ENCODE measurements around the gene PIPOX.

PIPOX gene

DNA sequence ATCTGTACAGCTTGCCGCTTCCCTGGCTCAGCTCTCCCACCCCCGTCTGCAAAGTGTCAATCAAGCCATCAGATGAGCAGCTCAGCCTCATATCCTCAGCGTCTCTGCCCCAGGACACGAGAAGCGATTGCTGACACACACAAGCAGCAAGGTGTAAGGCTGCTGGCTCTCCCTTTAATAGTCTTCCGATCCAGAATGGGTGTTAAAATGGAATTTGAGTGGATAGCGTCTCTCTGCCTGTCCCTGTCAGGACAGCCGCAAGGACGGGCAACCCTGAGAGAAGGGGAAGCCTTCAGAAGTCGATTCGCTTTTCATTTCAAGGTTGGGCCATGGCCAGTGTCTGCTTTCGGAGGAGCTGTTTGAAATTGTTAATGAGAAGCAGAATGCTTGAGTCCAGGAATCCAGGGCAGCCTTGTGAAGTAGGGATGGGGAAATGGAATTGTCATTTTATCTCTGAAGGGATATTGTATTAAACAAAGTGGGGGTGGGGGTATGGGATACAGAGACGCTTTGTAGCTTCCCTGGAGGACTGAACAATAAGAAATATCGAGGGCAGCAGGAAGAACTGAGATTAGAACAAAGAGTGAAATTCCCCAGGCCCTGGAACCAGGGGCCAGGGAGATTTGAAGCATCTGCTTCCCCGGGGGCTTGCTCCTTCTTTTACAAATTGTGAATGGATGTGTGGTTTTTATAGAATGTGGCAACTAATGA is 4.7 kb upstream of the PIPOX start:
- Histone ChIP-seq H3K79me2 (ENCODE audit: control insufficient read depth, low read length) (no peaks in the 10 kb centered on the region), H4K20me1 (ENCODE audit: control insufficient read depth, insufficient read depth, low read depth, low read length) (no peaks in the 10 kb centered on the region), H3K36me3 (ENCODE audit: control insufficient read depth, low read length) (no peaks in the 10 kb centered on the region), H3K9me2 (replicated peaks; ENCODE audit: control insufficient read depth, low read length) (no peaks in the 10 kb centered on the region), H3K4me3 (ENCODE audit: low read length) (no peak overlapping the region), H3K27me3 (ENCODE audit: control insufficient read depth, low read length) (peaks cover 31% of the 10 kb centered on the region), H3K27ac (ENCODE audit: low read depth, low read length) (no peak overlapping the region), H3F3A (ENCODE audit: control insufficient read depth, insufficient read depth) (no peaks in the 10 kb centered on the region), H3K4me1 (ENCODE audit: control insufficient read depth, low read length) (peaks cover 10% of the 10 kb centered on the region), H3K4me2 (ENCODE audit: low read length) (no peak overlapping the region), H3K9me3 (ENCODE audit: control insufficient read depth, insufficient read depth, low read length) (peaks cover 22% of the 10 kb centered on the region)
- no peak for TF ChIP-seq CTCF (IDR thresholded peaks at IDR 0.05; ENCODE audit: low read depth, low read length, poor library complexity, severe bottlenecking)
- no peak for TF ChIP-seq EZH2phosphoT487 (IDR thresholded peaks at IDR 0.05; ENCODE audit: borderline replicate concordance, low read length)

- TF ChIP-seq CTCF (IDR thresholded peaks at IDR 0.05; ENCODE audit: low read depth, low read length, poor library complexity, severe bottlenecking) (no peak), EZH2phosphoT487 (IDR thresholded peaks at IDR 0.05; ENCODE audit: borderline replicate concordance, low read length) (no peak)
- Histone ChIP-seq H3K4me1 (ENCODE audit: control insufficient read depth, low read length) (peaks cover 12% of the 10 kb centered on the region), H3K36me3 (ENCODE audit: control insufficient read depth, low read length) (no peaks in the 10 kb centered on the region), H3K4me2 (ENCODE audit: low read length) (no peak overlapping the region), H3K4me3 (ENCODE audit: low read length) (no peak overlapping the region), H4K20me1 (ENCODE audit: control insufficient read depth, insufficient read depth, low read depth, low read length) (no peaks in the 10 kb centered on the region), H3K27ac (ENCODE audit: low read depth, low read length) (no peak overlapping the region), H3F3A (ENCODE audit: control insufficient read depth, insufficient read depth) (no peaks in the 10 kb centered on the region), H3K9me3 (ENCODE audit: control insufficient read depth, insufficient read depth, low read length) (peaks cover 5% of the 10 kb centered on the region; the same call in 1 of the 2 replicates), H3K27me3 (ENCODE audit: control insufficient read depth, low read length) (peaks cover 17% of the 10 kb centered on the region), H3K9me2 (replicated peaks; ENCODE audit: control insufficient read depth, low read length) (no peaks in the 10 kb centered on the region), H3K79me2 (ENCODE audit: control insufficient read depth, low read length) (no peaks in the 10 kb centered on the region)
Observed at GRCh38 chr17:29039764-29040598, 3.0 kb upstream of the PIPOX start.

DNA sequence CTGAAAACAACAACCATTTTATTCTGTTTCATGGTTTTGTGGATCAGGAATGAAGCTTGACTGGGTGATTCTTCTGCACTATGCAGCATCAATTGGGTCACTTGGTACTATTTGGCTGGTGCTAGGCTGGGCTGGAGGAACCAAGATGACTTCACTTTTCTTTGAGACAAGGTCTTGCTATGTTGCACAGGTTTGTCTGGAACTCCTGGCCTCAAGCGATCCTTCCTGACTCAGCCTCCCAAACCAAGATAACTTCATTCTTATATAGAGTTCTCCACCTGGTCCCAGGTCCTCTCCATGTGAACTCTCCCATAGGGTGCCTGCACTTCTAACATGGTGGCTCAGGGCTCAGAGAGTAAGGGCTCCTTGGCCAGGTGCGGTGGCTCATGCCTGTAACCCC is 1.9 kb upstream of the PIPOX start:
- Histone ChIP-seq H3F3A (ENCODE audit: control insufficient read depth, insufficient read depth) (no peaks in the 10 kb centered on the region), H3K27ac (ENCODE audit: low read depth, low read length) (no peak overlapping the region), H3K27me3 (ENCODE audit: control insufficient read depth, low read length) (peaks cover 9% of the 10 kb centered on the region), H3K9me3 (ENCODE audit: control insufficient read depth, insufficient read depth, low read length) (no peaks in the 10 kb centered on the region), H3K4me2 (ENCODE audit: low read length) (no peak overlapping the region), H4K20me1 (ENCODE audit: control insufficient read depth, insufficient read depth, low read depth, low read length) (no peaks in the 10 kb centered on the region), H3K9me2 (replicated peaks; ENCODE audit: control insufficient read depth, low read length) (no peaks in the 10 kb centered on the region), H3K36me3 (ENCODE audit: control insufficient read depth, low read length) (no peaks in the 10 kb centered on the region), H3K4me3 (ENCODE audit: low read length) (no peak overlapping the region), H3K4me1 (ENCODE audit: control insufficient read depth, low read length) (peaks cover 12% of the 10 kb centered on the region), H3K79me2 (ENCODE audit: control insufficient read depth, low read length) (no peaks in the 10 kb centered on the region)
- no peak for TF ChIP-seq CTCF (IDR thresholded peaks at IDR 0.05; ENCODE audit: low read depth, low read length, poor library complexity, severe bottlenecking)
- TF ChIP-seq EZH2phosphoT487 (IDR thresholded peaks at IDR 0.05; ENCODE audit: borderline replicate concordance, low read length) = no peak

All from DOHH2 (cell line).